Cardiac muscle cell (in vitro differentiated cells and primary cell): ENCODE data around the gene HMOX1. TPM values are rescaled to one million over a fixed set of nuclear protein-coding genes. Genes with fewer than 3 reads are reported as not detected.

Source experiments
- DNase-seq, 2 donors: peaks; one replicate each; pipeline versions ENCODE4 v3.0.0 to v3.0.0-alpha.2; 2010 to 2017; ENCODE audit warnings: low read depth in 1 of 2, low spot score in 1 of 2
- H3K27ac ChIP-seq: fragments of 200-600 bp; sonication (generic); 2 replicates; pipeline ENCODE4 v1.5.1; 2016
- H3K27me3 ChIP-seq: fragments of 200-600 bp; sonication (generic); 2 replicates; pipeline ENCODE4 v1.6.0; 2016; ENCODE audit warnings: control low read depth
- H3K36me3 ChIP-seq: fragments of 200-600 bp; sonication (generic); 2 replicates; pipeline ENCODE4 v1.5.1; 2016; ENCODE audit warnings: control low read depth
- H3K4me1 ChIP-seq: fragments of 200-600 bp; sonication (generic); 2 replicates; pipeline ENCODE4 v1.8.1; 2017; ENCODE audit warnings: low read depth, mild to moderate bottlenecking, mixed run types
- H3K4me3 ChIP-seq: fragments of 200-600 bp; sonication (generic); 2 replicates; pipeline ENCODE4 v1.5.1; 2016; ENCODE audit warnings: mild to moderate bottlenecking
- H3K9me3 ChIP-seq: fragments of 200-600 bp; sonication (generic); 2 replicates; pipeline ENCODE4 v1.5.1; 2017; ENCODE audit warnings: low read depth, mild to moderate bottlenecking, control low read depth
- CTCF ChIP-seq: IDR thresholded peaks from 2 replicates; pipeline ENCODE4 v1.5.1; 2012; ENCODE audit warnings: low read depth, mild to moderate bottlenecking, low read length
- polyA plus RNA-seq: library from polyadenylated mRNA; unstranded; fragments of >200 nt; fragmentation: Nextera tagmentation; extraction: Ambion mirVana; gene quantifications from 2 replicates; pipeline ENCODE4 v1.2.1, GENCODE V29; 2016
- total RNA-seq: library from RNA; depleted of rRNA; stranded (reverse); fragments of >200 nt; gene quantifications from 2 replicates; pipeline ENCODE4 v1.2.3, GENCODE V29; 2016

HMOX1 gene
- total and polyA plus RNA-seq, 2 experiments from 2014 or later = 1.6 to 2.1 TPM

- Histone ChIP-seq H3K36me3 (peaks cover 25% of the 10 kb centered on the region), H3K27ac (no peak overlapping the region), H3K4me1 (peaks cover 15% of the 10 kb centered on the region), H3K27me3 (no peaks in the 10 kb centered on the region), H3K9me3 (no peaks in the 10 kb centered on the region), H3K4me3 (no peak overlapping the region)
- no peak for DNase-seq
- TF ChIP-seq CTCF = no peak
Observed at GRCh38 chr22:35335936-35336781, 44.7 kb upstream of the HMOX1 start.

DNA sequence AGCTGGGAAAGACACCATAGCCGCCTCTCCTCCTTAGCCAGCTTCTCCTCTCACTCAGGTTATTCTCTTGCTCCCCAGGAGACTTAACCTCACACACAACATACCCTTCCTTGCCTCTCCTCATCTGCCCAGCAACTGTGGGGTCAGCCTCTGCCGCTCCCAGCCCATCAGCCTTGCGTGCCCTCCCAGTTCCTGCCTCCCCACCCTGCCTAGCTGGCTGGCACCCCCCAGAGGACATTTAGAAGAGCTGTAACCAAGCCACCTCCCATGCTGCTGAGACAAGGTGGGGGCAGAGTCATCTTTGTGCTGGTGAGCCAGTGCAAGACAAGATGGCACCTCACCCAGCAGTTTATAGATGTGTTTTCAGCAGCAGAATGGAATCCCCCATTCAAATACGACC lies 43.0 kb upstream of the HMOX1 start:
- Histone ChIP-seq H3K27ac (no peak overlapping the region), H3K36me3 (peaks cover 25% of the 10 kb centered on the region), H3K4me3 (no peak overlapping the region), H3K4me1 (no peaks in the 10 kb centered on the region), H3K27me3 (no peaks in the 10 kb centered on the region), H3K9me3 (no peaks in the 10 kb centered on the region)
- DNase-seq = no peak
- TF ChIP-seq CTCF = no peak

DNA sequence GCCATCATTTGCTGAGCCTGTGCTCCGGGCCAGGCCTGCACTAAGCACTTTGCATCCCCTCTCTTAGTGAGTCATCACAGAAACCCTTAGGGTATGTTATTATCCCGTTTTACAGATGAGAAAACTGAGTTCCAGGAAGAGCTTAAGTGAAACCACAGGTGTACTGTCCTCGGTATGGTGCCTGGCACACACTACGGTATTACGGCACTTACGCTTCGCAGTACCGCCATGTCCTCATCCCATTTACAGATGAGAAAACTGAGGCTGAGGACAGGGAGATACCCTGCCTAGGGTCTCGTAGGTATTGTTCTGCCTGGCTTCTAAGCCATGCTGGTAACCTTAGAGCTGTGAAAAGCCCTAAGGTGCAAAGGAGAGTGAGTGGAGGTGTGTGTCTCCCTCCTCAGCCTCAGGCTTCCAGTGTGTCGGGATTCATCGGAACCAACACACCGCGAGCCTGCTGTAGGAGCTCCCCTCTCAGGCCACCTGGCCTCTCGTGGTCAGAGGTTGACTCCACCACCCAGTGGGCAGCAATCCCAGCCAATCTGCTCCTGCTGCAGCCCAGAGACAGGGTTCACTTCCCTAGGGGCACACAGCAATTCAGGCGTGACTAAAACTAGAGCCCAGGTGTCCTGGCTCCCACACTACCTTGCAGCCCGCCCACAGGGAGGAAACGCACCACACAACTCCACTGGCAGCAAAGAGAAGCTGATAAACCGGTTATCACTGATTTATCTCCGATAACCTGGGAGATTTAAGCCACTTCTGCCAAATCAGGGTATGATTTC lies 39.6 kb upstream of the HMOX1 start:
- Histone ChIP-seq H3K27me3 (no peaks in the 10 kb centered on the region), H3K9me3 (no peaks in the 10 kb centered on the region), H3K27ac (no peak overlapping the region), H3K4me1 (no peaks in the 10 kb centered on the region), H3K4me3 (no peak overlapping the region), H3K36me3 (peaks cover 8% of the 10 kb centered on the region)
- DNase-seq = no peak
- TF ChIP-seq CTCF = no peak

DNA sequence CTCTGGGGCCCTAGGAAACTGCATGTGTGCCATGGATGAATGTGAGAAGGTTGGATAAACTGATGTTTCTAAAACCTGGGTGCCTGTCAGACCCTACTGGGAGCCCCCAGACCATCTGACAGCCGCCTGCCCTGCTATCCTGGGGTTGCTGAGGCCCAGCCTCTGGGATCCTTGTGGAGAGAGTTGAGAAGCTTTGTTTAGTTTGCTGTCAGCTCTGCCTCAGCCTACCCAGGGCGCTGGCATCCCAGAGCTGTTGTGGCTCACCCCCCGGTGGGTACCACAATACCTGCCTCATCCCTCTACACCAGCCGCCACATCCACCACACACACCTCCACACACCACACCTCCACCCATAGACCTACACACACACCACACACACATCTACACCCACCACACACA lies 38.5 kb upstream of the HMOX1 start:
- Histone ChIP-seq H3K27ac (no peak overlapping the region), H3K36me3 (peaks cover 7% of the 10 kb centered on the region), H3K9me3 (no peaks in the 10 kb centered on the region), H3K4me1 (no peaks in the 10 kb centered on the region), H3K27me3 (no peaks in the 10 kb centered on the region), H3K4me3 (no peak overlapping the region)
- DNase-seq = no peak
- TF ChIP-seq CTCF = no peak

GRCh38 chr22:35343664-35344550 lies 37.0 kb upstream of the HMOX1 start:
- H3K9me3 ChIP-seq = no peaks in the 10 kb centered on the region
- DNase-seq = no peak
- H3K36me3 ChIP-seq = peaks cover 7% of the 10 kb centered on the region
- no peaks in the 10 kb centered on the region for H3K27me3 ChIP-seq
- no peak overlapping the region for H3K27ac ChIP-seq
- TF ChIP-seq CTCF = no peak
- no peaks in the 10 kb centered on the region for H3K4me1 ChIP-seq
- no peak overlapping the region for H3K4me3 ChIP-seq
